GM12865 (cell line): Measurements from ENCODE around the gene GCLC.

Experiments used
- DNase-seq: peaks from one replicate; pipeline ENCODE4 v3.0.0; 2010; ENCODE audit warnings: low read depth
- H3K4me3 ChIP-seq: 2 replicates; pipeline ENCODE4 v1.5.1; 2011; ENCODE audit warnings: mild to moderate bottlenecking, low read depth, low read length, control low read depth
- CTCF ChIP-seq: IDR thresholded peaks from 2 replicates; pipeline ENCODE4 v1.5.1; 2011; ENCODE audit warnings: low read length, control low read depth, low read depth, inconsistent platforms; ENCODE audit not compliant: insufficient read depth; ENCODE audit errors: missing control alignments

Gene GCLC

GRCh38 chr6:53544470-53545308 lies at the start of gene GCLC:
Gene GCLC, minus strand, starts transcription at chr6:53545101. Its CDS starts 456 bp downstream, at chr6:53544645.
- peak; percentile 65 for TF ChIP-seq CTCF
- peak; percentile 97 for DNase-seq

GRCh38 chr6:53594596-53594995 lies 49.7 kb upstream of the GCLC start:
- no peak for DNase-seq
- TF ChIP-seq CTCF, result no peak
- no peak overlapping the region for H3K4me3 ChIP-seq

More at GRCh38 chr6:53544470-53545308, at the start of gene GCLC:
- peak within 1 kb of the TSS; percentile 68 for H3K4me3 ChIP-seq

GRCh38 chr6:53593001-53593488 lies 48.1 kb upstream of the GCLC start:
- no peak for DNase-seq
- TF ChIP-seq CTCF, result no peak
- no peak overlapping the region for H3K4me3 ChIP-seq

GRCh38 chr6:53591873-53592272 lies 47.0 kb upstream of the GCLC start:
- H3K4me3 ChIP-seq, result no peak overlapping the region
- no peak for TF ChIP-seq CTCF
- no peak for DNase-seq

GRCh38 chr6:53588816-53589509 lies 44.1 kb upstream of the GCLC start:
- no peak overlapping the region for H3K4me3 ChIP-seq
- no peak for DNase-seq
- TF ChIP-seq CTCF, result no peak

GRCh38 chr6:53587291-53587690 lies 42.4 kb upstream of the GCLC start:
- no peak for TF ChIP-seq CTCF
- DNase-seq, result no peak

More at GRCh38 chr6:53587291-53587690, 42.4 kb upstream of the GCLC start:
- no peak overlapping the region for H3K4me3 ChIP-seq
